Liver (tissue), 3 donors: Measurements from ENCODE around the gene NFIX.

Source experiments
- EGR1 ChIP-seq, 2 donors: IDR thresholded peaks; 2 replicates each; pipeline ENCODE4 v1.6.1; 2016 to 2018; ENCODE audit warnings: antibody characterized with exemption in 2 of 2, low read depth in 2 of 2
- TAF1 ChIP-seq: conservative IDR thresholded peaks from 2 replicates; pipeline ENCODE4 v1.6.1; 2016; ENCODE audit warnings: antibody characterized with exemption, mild to moderate bottlenecking
- YY1 ChIP-seq: IDR thresholded peaks from 2 replicates; pipeline ENCODE4 v1.6.1; 2016; ENCODE audit warnings: antibody characterized with exemption, mild to moderate bottlenecking
- TF ChIP-seq, protein P1 (sequence below): IDR thresholded peaks from 2 replicates; pipeline ENCODE4 v1.6.1; 2016; ENCODE audit warnings: antibody characterized with exemption, mild to moderate bottlenecking
- TF ChIP-seq, protein P2 (sequence below): fragments of 150-350 bp; IDR thresholded peaks from 2 replicates; pipeline ENCODE4 v1.5.1; 2017; ENCODE audit warnings: improper control_type of control experiment, low read depth, low read length; ENCODE audit not compliant: missing input control
- TF ChIP-seq, protein P3 (sequence below): IDR thresholded peaks from 2 replicates; pipeline ENCODE4 v1.6.1; 2016; ENCODE audit warnings: antibody characterized with exemption
- donor health status: healthy.
- donor health status: healthy.

DNA sequence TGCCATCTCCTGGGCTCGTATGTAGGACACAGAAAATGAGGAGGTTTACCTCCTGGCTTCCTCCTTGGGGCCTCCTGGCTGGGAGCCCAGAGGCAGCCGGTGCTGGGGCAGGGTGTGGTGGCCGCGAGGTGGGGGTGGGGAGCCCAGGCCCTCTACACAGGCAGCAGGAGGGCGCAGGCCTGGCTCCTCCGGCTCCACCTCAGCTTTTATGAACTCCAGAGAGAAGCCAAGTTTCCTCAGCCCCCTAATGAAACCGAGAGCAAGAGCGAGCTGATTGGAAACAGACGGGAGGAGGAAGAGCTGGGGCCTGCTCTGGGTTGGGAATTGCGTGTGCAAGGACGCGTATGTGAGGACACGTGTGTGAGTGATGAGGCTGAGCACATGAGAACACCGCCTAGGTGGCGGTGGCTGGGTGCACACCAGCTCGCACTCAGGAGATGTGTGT lies 84.3 kb downstream of the NFIX start:
- TF ChIP-seq, protein P1, sequence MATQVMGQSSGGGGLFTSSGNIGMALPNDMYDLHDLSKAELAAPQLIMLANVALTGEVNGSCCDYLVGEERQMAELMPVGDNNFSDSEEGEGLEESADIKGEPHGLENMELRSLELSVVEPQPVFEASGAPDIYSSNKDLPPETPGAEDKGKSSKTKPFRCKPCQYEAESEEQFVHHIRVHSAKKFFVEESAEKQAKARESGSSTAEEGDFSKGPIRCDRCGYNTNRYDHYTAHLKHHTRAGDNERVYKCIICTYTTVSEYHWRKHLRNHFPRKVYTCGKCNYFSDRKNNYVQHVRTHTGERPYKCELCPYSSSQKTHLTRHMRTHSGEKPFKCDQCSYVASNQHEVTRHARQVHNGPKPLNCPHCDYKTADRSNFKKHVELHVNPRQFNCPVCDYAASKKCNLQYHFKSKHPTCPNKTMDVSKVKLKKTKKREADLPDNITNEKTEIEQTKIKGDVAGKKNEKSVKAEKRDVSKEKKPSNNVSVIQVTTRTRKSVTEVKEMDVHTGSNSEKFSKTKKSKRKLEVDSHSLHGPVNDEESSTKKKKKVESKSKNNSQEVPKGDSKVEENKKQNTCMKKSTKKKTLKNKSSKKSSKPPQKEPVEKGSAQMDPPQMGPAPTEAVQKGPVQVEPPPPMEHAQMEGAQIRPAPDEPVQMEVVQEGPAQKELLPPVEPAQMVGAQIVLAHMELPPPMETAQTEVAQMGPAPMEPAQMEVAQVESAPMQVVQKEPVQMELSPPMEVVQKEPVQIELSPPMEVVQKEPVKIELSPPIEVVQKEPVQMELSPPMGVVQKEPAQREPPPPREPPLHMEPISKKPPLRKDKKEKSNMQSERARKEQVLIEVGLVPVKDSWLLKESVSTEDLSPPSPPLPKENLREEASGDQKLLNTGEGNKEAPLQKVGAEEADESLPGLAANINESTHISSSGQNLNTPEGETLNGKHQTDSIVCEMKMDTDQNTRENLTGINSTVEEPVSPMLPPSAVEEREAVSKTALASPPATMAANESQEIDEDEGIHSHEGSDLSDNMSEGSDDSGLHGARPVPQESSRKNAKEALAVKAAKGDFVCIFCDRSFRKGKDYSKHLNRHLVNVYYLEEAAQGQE = no peak
- no peak for TF ChIP-seq EGR1 (IDR thresholded peaks at IDR 0.05; ENCODE audit: low read depth in 2 of 2)
- no peak for TF ChIP-seq YY1
- TF ChIP-seq, protein P2, sequence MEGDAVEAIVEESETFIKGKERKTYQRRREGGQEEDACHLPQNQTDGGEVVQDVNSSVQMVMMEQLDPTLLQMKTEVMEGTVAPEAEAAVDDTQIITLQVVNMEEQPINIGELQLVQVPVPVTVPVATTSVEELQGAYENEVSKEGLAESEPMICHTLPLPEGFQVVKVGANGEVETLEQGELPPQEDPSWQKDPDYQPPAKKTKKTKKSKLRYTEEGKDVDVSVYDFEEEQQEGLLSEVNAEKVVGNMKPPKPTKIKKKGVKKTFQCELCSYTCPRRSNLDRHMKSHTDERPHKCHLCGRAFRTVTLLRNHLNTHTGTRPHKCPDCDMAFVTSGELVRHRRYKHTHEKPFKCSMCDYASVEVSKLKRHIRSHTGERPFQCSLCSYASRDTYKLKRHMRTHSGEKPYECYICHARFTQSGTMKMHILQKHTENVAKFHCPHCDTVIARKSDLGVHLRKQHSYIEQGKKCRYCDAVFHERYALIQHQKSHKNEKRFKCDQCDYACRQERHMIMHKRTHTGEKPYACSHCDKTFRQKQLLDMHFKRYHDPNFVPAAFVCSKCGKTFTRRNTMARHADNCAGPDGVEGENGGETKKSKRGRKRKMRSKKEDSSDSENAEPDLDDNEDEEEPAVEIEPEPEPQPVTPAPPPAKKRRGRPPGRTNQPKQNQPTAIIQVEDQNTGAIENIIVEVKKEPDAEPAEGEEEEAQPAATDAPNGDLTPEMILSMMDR = no peak
- TF ChIP-seq, protein P3, sequence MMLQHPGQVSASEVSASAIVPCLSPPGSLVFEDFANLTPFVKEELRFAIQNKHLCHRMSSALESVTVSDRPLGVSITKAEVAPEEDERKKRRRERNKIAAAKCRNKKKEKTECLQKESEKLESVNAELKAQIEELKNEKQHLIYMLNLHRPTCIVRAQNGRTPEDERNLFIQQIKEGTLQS = no peak
- no peak for TF ChIP-seq TAF1
